Measurements from ENCODE around the gene ACTN1. TPM values are rescaled to one million over a fixed set of nuclear protein-coding genes. Genes with fewer than 3 reads are reported as not detected.

Gene ACTN1
- total RNA-seq, 2 experiments from 2014 or later: 73.8 to 73.9 TPM

Other genes with a start within 250 kb of the ACTN1 start
- gene ZFP36L1, start 186.2 kb downstream of the ACTN1 start, total RNA-seq: 100 to 1,000 TPM; 107 to 109 TPM
- 10 to 100 TPM; 30.4 to 32.1 TPM for gene DCAF5, start 173.8 kb upstream of the ACTN1 start, total RNA-seq
- 10 to 100 TPM; 10.9 to 12.2 TPM for gene EXD2, start 212.2 kb upstream of the ACTN1 start, total RNA-seq